GM12878 (cell line): ENCODE data around the gene SSBP4. TPM values are rescaled to one million over a fixed set of nuclear protein-coding genes. Genes with fewer than 3 reads are reported as not detected.

Source experiments
- ATAC-seq: fragments of 200-7000 bp; cut with Tn5 transposase; 3 replicates; pipeline ENCODE4 v1.9.1; 2020; ENCODE audit warnings: mild to moderate bottlenecking, moderate library complexity
- BruUV-seq: library from RNA; stranded (reverse); fragments of 400-500 nt; replicated peaks from 2 replicates; lab custom pipeline; 2021; lab: Mats Ljungman, UMichigan
- CTCF ChIA-PET: fragments of 300-600 bp; sonication (Branson Sonifier 250); formaldehyde crosslinking; extraction: SDS; loops from one replicate; lab custom pipeline; 2021; ENCODE audit warnings: inconsistent platforms; lab: Yijun Ruan, JAX
- POLR2A ChIA-PET: fragments of 350-600 bp; formaldehyde crosslinking; extraction: SDS; loops from one replicate; lab custom pipeline; 2021; ENCODE audit warnings: inconsistent platforms; lab: Charles Lee
- RAD21 ChIA-PET: fragments of 300-600 bp; sonication (Branson Sonifier 250); formaldehyde crosslinking; loops from one replicate; lab custom pipeline; 2023; ENCODE audit warnings: antibody characterized with exemption; ENCODE audit not compliant: unreplicated experiment; lab: Charles Lee
- SMC1A ChIA-PET: fragments of 300-600 bp; sonication (Branson Sonifier 250); formaldehyde crosslinking; loops from one replicate; lab custom pipeline; 2023; ENCODE audit not compliant: unreplicated experiment, uncharacterized antibody; lab: Charles Lee
- DNase-seq: peaks from one replicate; pipeline ENCODE4 v3.0.0-alpha.2; 2011; ENCODE audit warnings: low read depth, low spot score
- FAIRE-seq: peaks from 3 replicates; lab custom pipeline; 2011; peaks lifted over from hg19 to GRCh38; lab: Jason Lieb, UNC
- H2AFZ ChIP-seq: 2 replicates; pipeline ENCODE4 v1.6.0; 2011; ENCODE audit warnings: low read depth, low read length, control low read depth; ENCODE audit not compliant: control insufficient read depth
- H3K27ac ChIP-seq: 2 replicates; pipeline ENCODE4 v1.5.1; 2011; ENCODE audit warnings: control low read depth; ENCODE audit not compliant: control insufficient read depth, insufficient read depth
- H3K27me3 ChIP-seq, 2 experiments: replicated peaks in 1 of 2; 2 replicates each; pipeline versions ENCODE4 v1.6.0 to v1.6.1; 2011; ENCODE audit warnings: low read length in 1 of 2; ENCODE audit not compliant: control insufficient read depth in 2 of 2, insufficient read depth in 2 of 2
- H3K36me3 ChIP-seq, 2 experiments: 2 replicates each; pipeline ENCODE4 v1.5.1; 2011; ENCODE audit warnings: low read length in 1 of 2; ENCODE audit not compliant: control insufficient read depth in 2 of 2, insufficient read depth in 2 of 2
- H3K4me1 ChIP-seq: 2 replicates; pipeline ENCODE4 v1.6.1; 2011; ENCODE audit warnings: mild to moderate bottlenecking, low read length, moderate library complexity, mixed read lengths; ENCODE audit not compliant: control insufficient read depth, insufficient read depth
- H3K4me2 ChIP-seq: 2 replicates; pipeline ENCODE4 v1.6.0; 2011; ENCODE audit warnings: control low read depth; ENCODE audit not compliant: control insufficient read depth, insufficient read depth
- H3K4me3 ChIP-seq: fragments of 200-600 bp; sonication (generic); 2 replicates; pipeline ENCODE4 v1.5.1; 2016
- H3K79me2 ChIP-seq: 2 replicates; pipeline ENCODE4 v1.6.0; 2011; ENCODE audit warnings: low read length; ENCODE audit not compliant: control insufficient read depth, insufficient read depth
- H3K9ac ChIP-seq: 2 replicates; pipeline ENCODE4 v1.8.0; 2011; ENCODE audit warnings: low read length, control low read depth, mixed read lengths; ENCODE audit not compliant: control insufficient read depth, insufficient read depth
- H3K9me3 ChIP-seq: replicated peaks from 3 replicates; pipeline ENCODE4 v1.5.1; 2011; ENCODE audit warnings: mild to moderate bottlenecking, low read length; ENCODE audit not compliant: control insufficient read depth, insufficient read depth
- H4K20me1 ChIP-seq: 2 replicates; pipeline ENCODE4 v1.6.0; 2011; ENCODE audit not compliant: control insufficient read depth, insufficient read depth
- CEBPZ ChIP-seq: fragments of 150-350 bp; IDR thresholded peaks from 2 replicates; pipeline ENCODE4 v1.6.1; 2016; ENCODE audit warnings: low read depth, low read length
- E2F4 ChIP-seq: IDR thresholded peaks from 2 replicates; pipeline ENCODE4 v1.6.1; 2012; ENCODE audit warnings: low read depth, low read length, improper control_type of control experiment
- E2F8 ChIP-seq: fragments of 450-650 bp; IDR thresholded peaks from 2 replicates; pipeline ENCODE4 v1.6.1; 2018; ENCODE audit warnings: mild to moderate bottlenecking, low read depth, moderate library complexity; ENCODE audit not compliant: partially characterized antibody
- JUNB ChIP-seq: IDR thresholded peaks from 2 replicates; pipeline ENCODE4 v1.6.1; 2016; ENCODE audit warnings: antibody characterized with exemption, mild to moderate bottlenecking
- KLF5 ChIP-seq: fragments of 450-650 bp; IDR thresholded peaks from 2 replicates; pipeline ENCODE4 v1.6.1; 2014; ENCODE audit warnings: mild to moderate bottlenecking; ENCODE audit not compliant: partially characterized antibody
- PML ChIP-seq: IDR thresholded peaks from 2 replicates; pipeline ENCODE4 v1.6.1; 2012; ENCODE audit warnings: low read length, inconsistent platforms
- POLR2AphosphoS2 ChIP-seq: IDR thresholded peaks from 2 replicates; pipeline ENCODE4 v1.6.1; 2011; ENCODE audit warnings: low read depth, mild to moderate bottlenecking, low read length, improper control_type of control experiment, moderate library complexity
- RCOR1 ChIP-seq: conservative IDR thresholded peaks from 2 replicates; pipeline ENCODE4 v1.6.1; 2012; ENCODE audit warnings: low read depth, low read length, improper control_type of control experiment
- RUNX3 ChIP-seq: IDR thresholded peaks from 2 replicates; pipeline ENCODE4 v1.6.1; 2012; ENCODE audit warnings: low read length, inconsistent platforms
- YBX1 ChIP-seq: fragments of 450-650 bp; IDR thresholded peaks from 2 replicates; pipeline ENCODE4 v1.6.1; 2016; ENCODE audit warnings: antibody characterized with exemption
- WGBS: methylation state at CpG from one replicate; pipeline ENCODE4 v1.1.6; 2016; ENCODE audit warnings: low lambda C conversion rate; ENCODE audit not compliant: insufficient replicate concordance, insufficient coverage; ENCODE audit errors: missing lambda C conversion rate; 5-methylcytosine and 5-hydroxymethylcytosine counted together
- in situ Hi-C: fragments of 300-500 bp; cut with MboI; formaldehyde crosslinking; loops from 9 replicates; pipeline ENCODE4 v1.14.3; 2018; ENCODE audit warnings: mixed read lengths
- intact Hi-C: fragments of 100-400 bp; cut with micrococcal nuclease; formaldehyde crosslinking; loops from one replicate; pipeline ENCODE4 v1.14.2; 2022; ENCODE audit not compliant: unreplicated experiment
- polyA plus RNA-seq, 11 experiments: library from polyadenylated mRNA; depleted of rRNA in 4 of 11; unstranded in 6 of 11; stranded (reverse) in 5 of 11; fragments of >200 nt; fragmentation: Nextera tagmentation in 4 of 11; fragmentation: Illumina TruSeq in 1 of 11; extraction: Ambion mirVana in 4 of 11; extraction: Trizol in 1 of 11; gene quantifications; 1 replicate in 1 of 11; 2 replicates in 10 of 11; pipeline versions ENCODE4 v1.2.1 to v1.2.3, GENCODE V29; 2011 to 2016; ENCODE audit warnings: inconsistent platforms in 2 of 11, missing spikeins in 2 of 11, low read depth in 1 of 11
- total RNA-seq, 4 experiments: library from RNA; depleted of rRNA in 3 of 4; stranded (reverse); fragments of >200 nt in 3 of 4; fragmentation: Illumina TruSeq in 1 of 4; extraction: Trizol in 1 of 4; gene quantifications; 2 replicates each; pipeline versions ENCODE4 v1.2.1 to v1.2.3, GENCODE V29; 2013 to 2021

SSBP4 gene
- total and polyA plus RNA-seq, 10 of the 15 experiments (the other 5 are each of a cell fraction or from before 2014, with no cell fraction given), result 0.37 to 150 (median 38.9) TPM

GRCh38 chr19:18450021-18450930 is 31.1 kb downstream of the SSBP4 start:
- H3K27me3 ChIP-seq, result no peaks in the 10 kb centered on the region
- H3K9me3 ChIP-seq, result no peaks in the 10 kb centered on the region
- no peaks in the 10 kb centered on the region for H3K79me2 ChIP-seq
- intact Hi-C loops (loop anchor here (10.0 kb wide), 1 partner anchor 395 kb away; no protein-coding TSS in a partner anchor), in situ Hi-C loops (loop anchor here (10.0 to 25.0 kb wide), 2 partner anchors 225 to 412 kb away; no protein-coding TSS in a partner anchor)
- RAD21 ChIA-PET, result interaction anchor here (1.0 to 1.9 kb wide), 4 partner anchors 11 to 226 kb away, joined by 3 to 6 read pairs (median 4); no protein-coding TSS in a partner anchor
- DNase-seq (no peak), ATAC-seq (no peak), FAIRE-seq (no peak)
- BruUV-seq, result no TSS peak
- CTCF ChIA-PET, result interaction anchor here (0.6 to 2.4 kb wide), 14 partner anchors 8 to 397 kb away, joined by 3 to 12 read pairs (median 4); partner anchors contain the start of gene REX1BD
- H3K9ac ChIP-seq, result no peak overlapping the region
- no peak overlapping the region for H3K4me3 ChIP-seq
- H3K27ac ChIP-seq, result no peak overlapping the region
- POLR2A ChIA-PET, result no interaction called here
- H2AFZ ChIP-seq, result no peak overlapping the region
- no peaks in the 10 kb centered on the region for H4K20me1 ChIP-seq
- no peaks in the 10 kb centered on the region for H3K4me1 ChIP-seq
- 73% methylated on average over 33 of the region's 33 CpGs for WGBS
- no peak for TF ChIP-seq E2F8
- TF ChIP-seq JUNB, result no peak
- no peak for TF ChIP-seq POLR2AphosphoS2
- no peak for TF ChIP-seq RUNX3
- no peak for TF ChIP-seq E2F4
- TF ChIP-seq RCOR1, result no peak
- TF ChIP-seq PML, result no peak
- no peak for TF ChIP-seq KLF5
- no peak for TF ChIP-seq YBX1
- no peak for TF ChIP-seq CEBPZ
- TF ChIP-seq, all 136 proteins: peak for 0
- Histone ChIP-seq H3K4me2 (no peak overlapping the region), H3K36me3 (peaks cover 17 to 39% of the 10 kb centered on the region in 2 experiments; a peak in 3 of 4 replicates)
- SMC1A ChIA-PET, result interaction anchor here (0.7 to 2.0 kb wide), 3 partner anchors 14 to 106 kb away, joined by 3 to 4 read pairs (median 4); no protein-coding TSS in a partner anchor
